Skin of body (tissue), 2 donors: ENCODE results near the gene PRDM11. TPM values are rescaled to one million over a fixed set of nuclear protein-coding genes. Genes with fewer than 3 reads are reported as not detected.
"Not testable (repeated sequence)": the region's sequence is repeated elsewhere in the genome, so short reads cannot be mapped to it uniquely, and the experiment has no call there.

Source experiments
- DNase-seq: peaks from one replicate; lab custom pipeline; 2025; lab: John Stamatoyannopoulos, UW
- total RNA-seq: library from RNA; depleted of rRNA; stranded (reverse); fragments of >200 nt; gene quantifications from one replicate; pipeline ENCODE4 v1.2.3, GENCODE V29; 2014

PRDM11 gene
- total RNA-seq, 1 donor from 2014 or later, result 11.0 TPM

DNA sequence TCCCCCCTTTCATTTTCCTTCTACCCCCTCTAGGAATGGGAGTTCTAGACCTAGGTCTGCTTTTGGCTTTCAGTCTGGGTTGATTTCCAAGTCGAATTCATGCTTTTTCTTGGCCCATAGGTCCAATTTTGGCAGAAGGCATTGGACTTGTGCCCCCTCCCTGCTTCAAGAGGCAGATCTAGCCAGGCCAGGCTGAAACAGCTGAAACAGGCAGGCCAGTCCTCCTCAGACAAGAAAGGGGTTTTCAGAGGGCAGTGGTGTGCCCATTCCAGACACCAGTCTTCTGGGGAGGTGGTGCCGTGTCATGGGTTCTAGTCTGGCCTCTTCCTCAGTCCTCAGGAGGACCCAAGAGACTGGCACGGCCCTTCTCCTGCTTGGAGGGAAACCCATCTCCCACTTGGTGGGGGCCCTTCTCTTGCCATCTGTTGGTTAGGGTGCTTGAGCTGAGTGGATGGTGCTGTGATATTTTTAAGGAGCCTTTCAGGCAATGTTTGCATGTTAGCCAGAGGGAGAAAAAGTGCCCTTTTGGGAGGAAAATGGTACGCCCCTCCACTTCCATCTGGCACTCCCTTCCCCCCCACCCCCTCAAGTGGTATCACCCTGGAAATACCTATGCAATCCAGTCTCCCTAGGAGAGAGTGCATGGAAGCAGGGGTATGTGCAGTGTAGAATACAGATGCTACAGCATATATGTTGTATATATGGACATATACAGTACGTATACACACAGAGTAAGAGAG is 86.1 kb downstream of the PRDM11 start:
- no peak for DNase-seq

DNA sequence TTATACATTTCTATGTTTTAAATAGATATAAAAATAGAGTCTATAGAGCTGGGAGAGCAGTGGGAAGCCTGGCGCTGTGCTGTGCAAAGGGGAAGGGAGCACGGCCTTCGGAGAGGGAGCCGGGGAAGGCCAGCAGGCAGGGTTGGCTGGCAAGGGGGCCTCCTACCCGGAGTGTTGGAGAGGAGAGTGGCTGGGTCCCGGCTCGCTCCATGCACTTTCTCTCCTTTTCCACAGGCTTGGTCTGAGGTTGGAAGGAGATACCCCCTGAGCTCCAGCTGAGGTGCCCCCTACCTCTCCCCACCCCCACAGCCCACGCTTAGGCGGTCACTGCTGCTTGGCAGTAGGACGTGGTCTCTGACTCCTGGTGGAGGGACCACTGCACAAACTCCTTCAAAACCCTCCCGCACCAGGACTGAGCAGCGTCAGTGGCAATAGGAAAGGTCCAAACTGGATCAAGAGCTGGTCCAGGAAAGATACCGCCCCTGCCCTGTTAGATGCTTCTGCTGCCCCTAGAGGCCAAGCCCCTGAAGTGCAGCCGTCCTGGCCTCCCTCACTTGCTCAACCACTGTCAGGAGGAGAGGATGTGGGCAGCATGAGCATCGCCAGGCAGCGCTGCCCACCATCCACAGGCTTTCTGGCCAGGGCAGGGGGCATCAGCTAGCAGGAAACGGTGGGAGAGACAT is 86.8 kb downstream of the PRDM11 start:
- no peak for DNase-seq

DNA sequence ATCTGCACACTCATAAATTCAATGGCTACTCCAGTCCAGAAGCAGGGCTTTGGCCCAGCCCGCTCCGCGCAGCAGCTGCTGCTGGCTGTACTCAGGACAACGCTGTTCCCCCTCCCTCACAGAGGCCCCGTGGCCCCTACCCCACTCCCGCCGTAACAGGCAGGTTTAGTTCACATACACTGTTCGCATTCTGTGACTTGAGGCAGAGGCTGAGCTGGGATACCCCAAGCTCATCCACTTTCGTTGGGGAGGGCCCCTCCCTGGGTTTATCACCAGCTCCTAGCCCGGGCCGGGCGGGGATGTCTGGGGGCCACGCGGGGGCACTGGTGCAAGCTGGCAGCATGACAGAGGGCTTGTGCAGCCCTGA is 87.3 kb downstream of the PRDM11 start:
- no peak for DNase-seq

DNA sequence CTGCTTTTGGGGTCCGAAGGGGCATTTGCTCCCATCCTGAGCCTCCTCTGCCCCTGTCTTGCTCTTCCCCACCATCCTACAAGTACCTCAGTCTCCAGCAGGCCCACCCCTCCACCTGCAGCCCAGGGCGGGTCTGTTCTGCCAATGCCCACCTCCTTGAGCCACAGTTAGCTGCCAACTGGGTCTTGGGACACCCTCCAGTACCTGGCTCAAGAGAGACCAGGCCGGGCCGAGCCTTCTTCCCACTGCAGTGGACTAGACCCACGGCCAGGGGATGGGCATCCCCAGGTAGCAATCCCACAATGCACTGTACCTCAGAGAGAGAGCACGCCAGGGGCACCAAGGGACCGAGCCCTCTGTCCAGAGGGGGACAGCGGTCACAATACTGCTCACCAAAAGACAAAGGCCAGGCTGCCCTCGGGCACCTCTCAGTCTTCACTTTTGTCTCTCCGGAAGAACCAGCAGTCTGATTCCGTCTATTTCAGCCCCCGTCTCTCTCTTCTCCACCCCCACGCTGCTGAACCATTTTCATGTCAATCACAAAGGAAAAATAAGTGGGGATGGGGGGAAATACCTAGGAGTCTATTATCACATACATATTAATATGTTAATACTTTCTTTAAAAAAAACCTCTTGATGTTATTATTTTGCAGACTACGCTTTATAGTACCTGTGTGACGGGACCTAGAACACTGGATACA is 88.0 kb downstream of the PRDM11 start:
- no peak for DNase-seq

DNA sequence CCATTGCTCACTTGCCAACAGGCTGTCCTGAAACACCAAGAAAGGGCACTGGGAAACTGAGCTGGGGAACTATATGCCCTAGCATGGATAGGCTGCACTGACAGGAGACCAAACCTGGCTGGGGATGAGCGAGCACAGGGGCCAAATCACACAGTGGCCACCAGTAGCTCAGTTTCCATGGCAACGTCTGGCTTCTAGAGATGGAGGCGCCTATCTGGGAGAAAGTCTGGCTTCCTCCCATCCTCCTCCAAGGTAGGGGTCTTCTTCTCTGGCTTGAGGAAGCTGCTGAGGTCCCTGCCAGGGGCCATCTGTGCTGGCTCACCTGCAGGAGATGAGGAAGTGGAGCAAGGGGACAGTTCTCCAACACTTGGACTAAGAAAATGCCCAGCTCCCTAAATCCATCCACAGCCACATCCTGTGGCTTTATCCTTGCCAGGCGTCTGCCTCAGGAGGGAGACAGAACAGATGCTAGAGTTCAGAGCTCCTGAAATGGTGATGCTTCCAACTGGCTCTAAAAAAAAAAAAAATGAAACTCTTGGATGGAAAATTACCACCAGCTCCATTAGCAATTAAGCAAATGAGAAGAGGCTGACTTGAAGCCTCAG is 91.4 kb downstream of the PRDM11 start:
- DNase-seq, result no peak

DNA sequence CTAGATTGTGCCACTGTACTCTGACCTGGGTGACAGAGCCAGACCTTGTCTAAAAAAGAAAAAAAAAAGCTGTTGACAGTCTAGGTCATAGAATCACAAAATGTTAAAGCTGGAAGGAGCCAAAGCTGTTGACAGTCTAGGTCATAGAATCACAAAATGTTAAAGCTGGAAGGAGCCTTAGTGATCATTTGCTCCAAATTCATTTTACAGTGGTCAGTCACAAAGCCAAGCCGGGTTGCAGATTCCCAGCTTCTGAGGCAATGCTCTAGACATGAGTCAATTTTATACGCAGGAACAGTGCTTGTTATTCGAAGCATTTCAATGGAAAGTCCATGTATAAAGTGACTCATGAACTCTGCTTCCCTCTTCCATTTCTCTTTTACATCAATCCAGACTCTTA is 92.3 kb downstream of the PRDM11 start:
- DNase-seq, result no peak

DNA sequence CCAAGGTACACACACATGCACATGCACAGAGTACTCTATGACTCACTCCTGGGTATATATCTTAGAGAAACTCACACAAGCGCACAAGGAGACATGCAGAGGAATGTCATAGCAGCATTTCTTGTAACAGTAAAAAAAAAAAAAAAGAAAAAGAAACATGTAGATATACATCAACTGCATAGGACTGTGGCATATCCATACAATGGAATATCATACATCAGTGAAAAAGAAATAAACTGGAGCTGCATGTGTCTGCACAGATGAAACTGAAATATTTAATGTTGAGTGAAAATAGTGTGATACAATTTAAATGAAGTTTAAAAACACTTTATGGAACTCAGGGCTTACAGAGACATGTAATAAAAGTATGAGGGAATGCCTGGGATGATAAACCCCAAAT is 93.3 kb downstream of the PRDM11 start:
- DNase-seq, result no peak

DNA sequence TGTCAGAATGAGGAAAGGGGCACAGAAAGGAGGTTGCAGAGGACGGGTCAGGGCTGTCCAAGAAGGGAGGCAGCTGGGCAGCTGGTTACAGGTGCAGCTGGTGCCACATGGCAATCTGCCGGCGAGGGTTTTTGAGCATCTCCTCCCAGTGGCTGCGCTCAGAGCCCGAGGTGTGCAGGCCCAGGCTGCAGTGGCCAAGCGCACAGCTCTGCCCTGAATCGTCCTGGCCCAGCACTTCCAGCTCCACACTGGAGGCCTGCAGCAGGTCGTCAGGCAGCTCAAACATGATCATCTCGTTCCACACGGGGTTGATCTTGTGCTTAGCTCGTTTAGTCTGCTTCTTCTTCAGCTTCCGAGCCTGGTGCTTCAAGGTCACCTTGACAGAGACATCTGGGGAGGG is 97.5 kb downstream of the PRDM11 start:
- DNase-seq, result no peak

DNA sequence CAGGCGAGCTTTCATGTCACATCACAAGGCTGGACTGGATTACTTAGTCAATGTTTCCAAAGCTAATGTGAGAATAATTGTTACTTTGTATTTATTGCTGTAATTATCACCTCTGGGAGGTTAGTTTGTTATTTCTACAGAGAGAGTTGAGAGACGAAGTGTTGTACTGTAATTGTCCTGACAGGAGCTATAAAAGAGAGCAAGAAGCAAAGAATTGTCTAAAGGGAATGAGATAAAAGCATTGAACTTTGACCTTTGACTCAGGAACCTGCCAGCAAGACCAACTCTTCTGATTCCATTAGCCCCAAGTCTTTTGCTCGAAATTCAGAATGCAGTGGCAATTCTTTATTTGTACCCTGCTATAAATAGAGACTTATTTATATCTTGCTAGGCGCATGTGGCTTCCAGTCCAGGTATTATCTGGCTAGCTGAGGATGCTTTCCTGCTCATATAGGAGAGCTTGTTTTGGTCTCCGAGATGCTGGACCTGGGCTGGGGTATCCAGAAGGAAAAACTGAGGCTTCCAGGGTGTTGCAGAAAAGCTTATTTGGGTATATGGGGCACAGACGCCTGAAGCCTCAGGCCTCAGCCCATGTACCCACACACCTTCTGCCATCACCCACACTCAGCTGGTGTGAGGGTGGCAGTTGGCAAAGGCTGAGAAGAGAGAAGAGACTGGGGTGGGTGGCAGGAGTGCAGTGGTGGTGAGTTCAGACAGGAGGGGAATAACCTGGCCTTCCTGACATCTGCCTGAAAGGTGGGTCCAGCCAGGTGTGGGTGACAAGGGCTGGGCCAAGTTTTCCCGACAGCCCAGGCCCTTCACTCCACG is 99.0 kb downstream of the PRDM11 start:
- no peak for DNase-seq

DNA sequence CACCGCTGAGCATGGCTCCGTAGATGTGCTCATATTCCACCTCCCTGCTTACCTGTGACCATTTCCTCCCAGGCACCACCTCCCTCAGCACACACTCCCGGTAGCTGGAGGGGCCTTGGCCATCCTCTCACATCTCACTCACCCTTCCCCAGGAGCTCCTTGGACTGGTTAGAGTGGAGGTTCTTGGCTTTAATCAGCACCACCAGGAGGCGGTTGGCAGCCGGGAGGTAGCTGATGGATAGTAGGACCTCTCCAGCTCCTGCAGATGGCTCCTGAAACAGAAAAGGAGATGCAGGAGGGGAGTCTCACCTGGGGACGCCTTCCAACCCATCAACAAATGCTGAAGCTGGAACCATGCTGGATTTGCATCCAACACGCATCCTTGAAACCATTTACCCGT is 99.8 kb downstream of the PRDM11 start:
- no peak for DNase-seq

DNA sequence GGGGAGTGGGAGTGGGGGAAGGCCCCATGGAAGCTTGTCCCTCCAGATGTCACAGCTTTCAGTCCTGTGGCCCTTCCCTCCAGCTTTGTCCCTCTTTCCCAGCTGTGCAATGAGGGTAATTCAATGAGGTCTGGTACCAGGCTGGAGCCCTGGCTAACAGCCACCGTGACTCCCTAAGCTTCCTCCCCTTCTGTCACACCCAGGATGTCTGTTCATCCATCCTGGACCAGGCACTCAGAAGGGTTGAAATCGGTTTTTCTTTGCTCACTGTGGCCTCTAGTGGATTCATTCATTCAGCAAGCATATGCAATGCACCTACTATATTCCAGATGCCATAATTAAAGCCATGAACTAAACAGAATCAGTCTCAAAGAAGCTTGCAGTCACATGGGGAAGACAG is 101.0 kb downstream of the PRDM11 start:
- peak; percentile 75 for DNase-seq

DNA sequence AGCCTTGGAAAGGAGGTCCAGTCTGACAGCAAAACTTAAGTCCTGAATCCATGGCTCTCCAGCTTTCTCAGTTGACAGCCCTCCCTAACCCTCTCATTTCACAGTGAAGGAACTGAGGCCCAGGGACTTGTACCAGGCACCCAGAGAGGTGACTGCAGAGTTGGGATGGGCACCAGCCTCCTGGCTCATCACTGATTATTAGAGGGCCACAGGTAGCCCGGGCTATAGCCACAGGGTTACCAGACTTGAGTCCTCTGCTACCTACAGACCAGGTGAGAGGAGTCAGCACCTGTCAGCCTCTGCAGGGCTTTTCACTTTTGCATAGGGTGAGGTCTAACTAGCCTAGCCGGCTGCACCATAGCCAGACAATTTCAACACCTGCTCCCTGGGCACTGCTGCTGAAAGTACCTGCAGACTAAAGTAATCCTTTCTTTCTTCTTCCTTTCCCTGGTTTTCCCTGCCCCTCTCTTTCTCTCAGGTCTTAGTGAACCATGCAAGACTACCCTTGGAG is 102.1 kb downstream of the PRDM11 start:
- DNase-seq, result no peak

DNA sequence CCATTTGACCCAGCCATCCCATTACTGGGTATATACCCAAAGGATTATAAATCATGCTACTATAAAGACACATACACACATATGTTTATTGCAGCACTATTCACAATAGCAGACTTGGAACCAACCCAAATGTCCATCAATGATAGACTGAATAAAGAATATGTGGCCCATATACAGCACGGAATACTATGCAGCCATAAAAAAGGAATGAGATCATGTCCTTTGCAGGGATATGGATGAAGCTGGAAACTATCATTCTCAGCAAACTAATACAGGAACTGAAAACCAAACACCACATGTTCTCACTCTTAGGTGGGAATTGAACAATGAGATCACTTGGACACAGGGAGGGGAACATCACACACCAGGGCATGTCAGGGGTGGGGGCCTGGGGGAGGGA is 102.9 kb downstream of the PRDM11 start:
- DNase-seq, result not testable (repeated sequence)

DNA sequence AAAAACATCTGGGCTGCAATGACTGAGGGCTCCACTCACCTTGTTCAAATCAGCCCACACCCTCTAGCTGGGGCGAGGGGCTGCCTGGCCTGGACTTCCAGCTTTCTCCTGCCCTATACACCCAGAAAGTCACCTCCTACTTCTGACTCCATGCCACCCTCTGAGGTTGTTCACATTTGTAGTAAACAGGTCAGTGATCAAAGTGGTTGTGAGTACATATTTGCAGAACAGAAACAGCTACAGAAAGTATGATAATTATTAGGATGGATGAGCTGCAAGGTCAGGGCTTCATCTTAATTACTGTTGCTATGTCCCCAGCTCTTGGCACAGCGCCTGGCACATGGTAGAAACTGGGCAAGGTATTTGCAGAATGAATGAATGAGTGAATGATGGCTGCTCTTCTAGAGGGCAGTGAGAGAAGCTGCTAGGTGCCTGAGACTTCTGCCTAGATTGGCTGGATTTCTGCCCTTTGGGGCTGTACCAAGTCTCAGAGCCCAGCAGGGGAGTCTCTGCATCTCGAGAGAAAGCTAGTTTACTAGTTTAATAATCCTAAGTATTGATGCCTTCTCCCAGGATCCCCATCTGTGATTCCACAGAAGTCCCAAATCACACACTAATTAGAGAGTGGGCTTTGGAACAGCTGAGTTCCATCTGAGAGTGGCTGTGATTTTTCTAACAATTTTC is 103.7 kb downstream of the PRDM11 start:
- DNase-seq, result no peak

DNA sequence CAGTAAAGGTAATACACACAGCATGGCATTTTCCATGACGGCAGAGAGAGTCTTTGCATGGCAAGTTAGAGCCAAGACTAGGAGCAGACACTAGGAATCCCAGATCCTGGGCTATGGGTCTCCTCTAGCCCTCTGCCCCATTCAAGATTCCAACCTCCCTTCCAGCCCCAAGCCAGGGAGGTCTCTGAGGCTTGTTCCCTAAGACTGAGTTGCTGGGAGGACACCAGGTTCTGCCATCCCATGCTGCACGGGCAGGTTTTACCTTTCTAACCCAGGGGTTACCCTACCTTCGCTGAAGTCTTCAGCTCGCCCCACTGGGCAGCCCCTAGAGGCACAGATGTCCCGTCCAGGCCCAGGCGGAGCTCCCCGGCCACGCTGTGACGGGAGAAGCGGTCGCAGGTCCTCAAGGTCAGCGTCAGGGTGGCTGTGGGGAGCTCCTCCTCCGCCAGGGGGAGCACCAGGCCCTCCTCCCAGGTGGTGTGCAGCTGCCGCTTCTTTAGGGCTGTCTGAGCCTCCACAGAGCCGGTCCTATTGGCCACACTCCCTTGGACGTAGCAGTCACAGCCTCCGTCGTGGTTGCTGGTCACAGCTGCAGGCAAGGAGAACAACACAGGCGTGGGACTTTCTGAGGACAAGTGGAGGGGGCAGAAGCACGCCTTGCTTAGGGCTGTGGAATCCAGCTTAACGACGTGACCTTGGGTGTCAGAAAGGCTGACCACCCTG is 105.9 kb downstream of the PRDM11 start:
- no peak for DNase-seq

DNA sequence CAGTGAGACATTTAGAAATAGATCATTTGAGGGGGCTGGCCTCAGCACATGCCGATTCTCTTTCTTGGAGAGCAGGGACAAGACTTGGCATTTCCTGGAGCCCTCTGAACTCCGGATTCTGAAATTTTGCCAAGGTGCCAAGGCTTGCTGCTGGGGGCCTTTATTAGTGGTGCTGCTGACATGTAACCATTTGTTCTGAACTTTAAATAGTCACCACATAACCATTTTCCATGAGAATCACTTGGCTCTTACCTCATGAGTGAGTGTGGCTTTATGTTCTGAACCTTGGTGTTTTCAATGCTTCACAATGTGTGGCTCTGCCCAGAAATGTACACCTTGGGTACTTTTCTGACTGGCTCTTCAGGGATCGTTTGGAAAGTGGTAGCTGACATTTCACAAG is 106.4 kb downstream of the PRDM11 start:
- no peak for DNase-seq

DNA sequence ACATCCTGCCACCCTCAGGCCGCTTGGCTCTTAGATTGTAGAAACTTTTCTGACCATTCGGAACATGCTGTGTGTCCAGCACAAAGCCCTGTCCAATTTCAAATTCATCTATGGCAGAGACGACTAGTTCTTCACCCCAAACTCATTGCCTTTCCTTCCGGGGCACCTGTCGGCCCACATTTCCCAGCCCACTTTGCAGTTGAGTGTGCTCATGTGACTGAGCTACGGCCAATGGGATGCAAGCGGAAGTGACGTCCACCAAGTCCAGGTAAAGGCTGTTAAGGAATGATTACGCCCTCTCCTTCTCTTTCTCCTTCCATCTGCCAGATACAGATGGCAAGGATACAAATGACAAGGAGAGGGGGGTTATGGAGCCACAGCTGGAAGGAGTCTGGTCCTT is 107.2 kb downstream of the PRDM11 start:
- DNase-seq, result no peak

DNA sequence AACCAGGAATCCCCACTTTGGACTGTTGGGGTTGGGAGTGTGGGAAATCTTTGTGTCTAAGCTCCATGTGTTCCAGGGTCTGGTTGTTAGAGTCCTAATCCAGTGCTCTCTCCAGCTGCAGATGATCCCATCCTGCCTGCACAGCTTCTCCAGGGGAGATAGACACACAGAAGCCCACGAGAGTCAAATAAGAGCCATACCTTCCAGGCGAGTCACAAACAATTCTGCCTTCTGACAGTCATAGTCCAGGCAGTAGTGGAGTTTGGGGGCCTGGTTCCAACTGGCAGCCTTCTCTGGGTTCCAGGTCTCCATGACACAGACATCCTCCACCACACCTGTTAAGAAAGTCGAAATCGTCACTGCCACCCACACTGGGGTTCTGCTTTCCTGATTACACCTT is 107.6 kb downstream of the PRDM11 start:
- no peak for DNase-seq

DNA sequence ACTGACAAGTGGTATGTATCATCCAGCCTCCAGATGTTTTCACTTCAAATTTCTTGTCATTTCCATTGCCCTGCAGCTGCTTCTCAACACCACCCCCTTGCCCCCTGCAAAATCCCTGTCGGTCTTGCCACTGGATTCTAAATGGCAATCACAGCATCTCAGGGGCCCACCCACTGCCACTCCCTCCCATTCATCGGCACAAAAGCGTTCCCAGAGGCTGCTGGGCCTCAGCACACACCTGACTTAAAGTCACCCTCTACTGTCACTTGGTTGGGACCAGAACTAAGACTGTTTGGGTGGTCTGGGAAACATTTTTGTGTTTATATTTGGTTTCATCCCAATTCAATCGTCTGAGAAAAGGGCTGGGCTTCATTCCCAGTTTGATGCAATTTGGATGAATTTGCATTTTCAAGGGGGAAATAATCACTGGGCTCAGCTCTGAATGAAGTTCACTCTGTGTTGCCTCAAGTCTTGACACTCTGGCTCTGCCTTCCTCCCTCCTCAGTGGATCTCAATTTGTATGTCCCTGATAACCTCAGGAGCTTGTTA is 112.6 kb downstream of the PRDM11 start:
- DNase-seq, result no peak

DNA sequence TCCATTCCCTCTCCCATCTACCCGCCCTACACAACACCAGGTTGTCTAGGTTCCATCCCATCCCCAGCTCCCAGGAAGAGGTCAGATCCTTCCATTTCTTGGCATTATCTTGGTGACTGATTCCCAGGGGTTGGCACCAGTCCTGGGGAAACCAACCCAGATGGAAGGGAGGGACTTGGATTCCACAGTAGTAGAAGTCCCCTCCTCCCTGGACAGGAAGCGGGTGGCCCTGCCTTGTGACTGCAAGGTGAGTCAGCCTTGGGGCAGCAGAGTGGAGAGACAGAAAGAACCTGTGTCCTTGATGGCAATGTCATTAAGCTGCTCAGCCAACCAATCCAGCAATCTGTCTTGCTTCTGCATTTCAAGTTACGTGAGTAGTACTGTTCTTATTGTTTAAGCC is 113.2 kb downstream of the PRDM11 start:
- no peak for DNase-seq
